OCI-LY7 (cell line): ENCODE results near the gene EXOC6B.

ENCODE experiments used
- EZH2phosphoT487 ChIP-seq: fragments of 200-600 bp; sonication (generic); IDR thresholded peaks from 2 replicates; pipeline ENCODE4 v1.6.1; 2018; ENCODE audit warnings: low read depth, borderline replicate concordance, mild to moderate bottlenecking, mixed run types, antibody characterized with exemption, low read length, moderate library complexity, mixed read lengths
- TF ChIP-seq, protein P1 (sequence below): fragments of 200-600 bp; sonication (generic); conservative IDR thresholded peaks from 2 replicates; pipeline ENCODE4 v1.5.1; 2014; ENCODE audit warnings: mild to moderate bottlenecking, antibody characterized with exemption, low read length, moderate library complexity, mixed read lengths

DNA sequence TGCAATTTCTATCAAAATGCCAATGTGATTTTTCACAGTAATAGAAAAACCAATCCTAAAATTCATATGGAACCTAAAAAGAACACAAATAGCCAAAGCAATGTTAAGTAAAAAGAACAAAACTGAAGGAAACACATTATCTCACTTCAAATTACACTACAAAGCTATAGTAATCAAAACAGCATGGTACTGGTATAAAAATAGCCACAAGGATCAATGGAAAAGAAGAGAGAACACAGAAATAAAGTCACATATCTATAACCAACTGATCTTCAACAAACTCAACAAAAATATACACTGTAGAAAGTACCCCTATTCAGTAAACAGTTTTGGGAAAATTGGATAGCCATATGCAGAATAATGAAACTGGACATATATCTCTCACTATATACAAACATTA, 426.0 kb downstream of the EXOC6B start:
- TF ChIP-seq, protein P1, sequence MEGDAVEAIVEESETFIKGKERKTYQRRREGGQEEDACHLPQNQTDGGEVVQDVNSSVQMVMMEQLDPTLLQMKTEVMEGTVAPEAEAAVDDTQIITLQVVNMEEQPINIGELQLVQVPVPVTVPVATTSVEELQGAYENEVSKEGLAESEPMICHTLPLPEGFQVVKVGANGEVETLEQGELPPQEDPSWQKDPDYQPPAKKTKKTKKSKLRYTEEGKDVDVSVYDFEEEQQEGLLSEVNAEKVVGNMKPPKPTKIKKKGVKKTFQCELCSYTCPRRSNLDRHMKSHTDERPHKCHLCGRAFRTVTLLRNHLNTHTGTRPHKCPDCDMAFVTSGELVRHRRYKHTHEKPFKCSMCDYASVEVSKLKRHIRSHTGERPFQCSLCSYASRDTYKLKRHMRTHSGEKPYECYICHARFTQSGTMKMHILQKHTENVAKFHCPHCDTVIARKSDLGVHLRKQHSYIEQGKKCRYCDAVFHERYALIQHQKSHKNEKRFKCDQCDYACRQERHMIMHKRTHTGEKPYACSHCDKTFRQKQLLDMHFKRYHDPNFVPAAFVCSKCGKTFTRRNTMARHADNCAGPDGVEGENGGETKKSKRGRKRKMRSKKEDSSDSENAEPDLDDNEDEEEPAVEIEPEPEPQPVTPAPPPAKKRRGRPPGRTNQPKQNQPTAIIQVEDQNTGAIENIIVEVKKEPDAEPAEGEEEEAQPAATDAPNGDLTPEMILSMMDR = no peak
- TF ChIP-seq EZH2phosphoT487 = no peak
